Right kidney (tissue), 1 donor: ENCODE data around the gene UNC13B.

Experiments
- DNase-seq: peaks from one replicate; pipeline ENCODE4 v3.0.0-alpha.2; 2016

Gene UNC13B

GRCh38 chr9:35335164-35335563 lies 173.4 kb downstream of the UNC13B start:
- no peak for DNase-seq

- DNase-seq, result no peak
These were observed 176.3 kb downstream of the UNC13B start for GRCh38 chr9:35338086-35338485.

- DNase-seq, result no peak
These were observed 176.9 kb downstream of the UNC13B start for GRCh38 chr9:35338561-35339274.

GRCh38 chr9:35340046-35340445 lies 178.2 kb downstream of the UNC13B start:
- no peak for DNase-seq

GRCh38 chr9:35341021-35341420 lies 179.2 kb downstream of the UNC13B start:
- DNase-seq, result no peak

- no peak for DNase-seq
These were observed 179.8 kb downstream of the UNC13B start for GRCh38 chr9:35341585-35341984.

GRCh38 chr9:35342221-35342958 lies 180.6 kb downstream of the UNC13B start:
- DNase-seq, result no peak

- DNase-seq, result no peak
These were observed 186.3 kb downstream of the UNC13B start for GRCh38 chr9:35348109-35348508.

GRCh38 chr9:35349287-35349990 lies 187.6 kb downstream of the UNC13B start:
- no peak for DNase-seq

GRCh38 chr9:35350212-35350611 lies 188.4 kb downstream of the UNC13B start:
- no peak for DNase-seq

GRCh38 chr9:35350827-35351549 lies 189.2 kb downstream of the UNC13B start:
- no peak for DNase-seq

- DNase-seq, result no peak
These were observed 192.0 kb downstream of the UNC13B start for GRCh38 chr9:35353731-35354365.

GRCh38 chr9:35355939-35356338 lies 194.1 kb downstream of the UNC13B start:
- no peak for DNase-seq

- DNase-seq, result no peak
These were observed 195.3 kb downstream of the UNC13B start for GRCh38 chr9:35357116-35357515.

GRCh38 chr9:35357826-35358225 lies 196.0 kb downstream of the UNC13B start:
- DNase-seq, result no peak

- no peak for DNase-seq
These were observed 203.2 kb downstream of the UNC13B start for GRCh38 chr9:35364817-35365585.

- no peak for DNase-seq
These were observed 204.8 kb downstream of the UNC13B start for GRCh38 chr9:35366627-35367026.

GRCh38 chr9:35367451-35367850 lies 205.6 kb downstream of the UNC13B start:
- no peak for DNase-seq

GRCh38 chr9:35370241-35370640 lies 208.4 kb downstream of the UNC13B start:
- no peak for DNase-seq

GRCh38 chr9:35374436-35374835 lies 212.6 kb downstream of the UNC13B start:
- no peak for DNase-seq

- DNase-seq, result no peak
These were observed 213.1 kb downstream of the UNC13B start for GRCh38 chr9:35374910-35375309.
